ENCODE results near the gene LPGAT1.

DNA sequence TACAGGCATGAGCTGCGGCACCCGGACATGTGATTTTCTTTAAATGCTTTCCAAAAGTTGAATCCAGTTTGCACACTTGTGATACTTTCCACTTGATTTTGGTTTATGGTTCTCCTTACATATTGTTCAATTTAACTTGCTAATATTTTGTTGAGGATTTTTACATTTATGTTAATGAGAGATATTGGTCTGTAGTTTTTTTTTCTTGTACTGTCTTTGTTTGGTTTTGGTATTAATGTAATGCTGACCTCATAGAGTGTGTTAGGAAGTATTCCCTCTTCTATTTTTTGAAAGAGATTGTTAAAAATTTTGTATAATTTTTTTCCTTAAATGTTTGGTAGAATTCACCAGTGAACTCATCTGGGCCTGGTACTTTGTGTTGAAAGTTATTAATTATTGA lies 34.6 kb upstream of the LPGAT1 start:
- TF ChIP-seq, protein P1, sequence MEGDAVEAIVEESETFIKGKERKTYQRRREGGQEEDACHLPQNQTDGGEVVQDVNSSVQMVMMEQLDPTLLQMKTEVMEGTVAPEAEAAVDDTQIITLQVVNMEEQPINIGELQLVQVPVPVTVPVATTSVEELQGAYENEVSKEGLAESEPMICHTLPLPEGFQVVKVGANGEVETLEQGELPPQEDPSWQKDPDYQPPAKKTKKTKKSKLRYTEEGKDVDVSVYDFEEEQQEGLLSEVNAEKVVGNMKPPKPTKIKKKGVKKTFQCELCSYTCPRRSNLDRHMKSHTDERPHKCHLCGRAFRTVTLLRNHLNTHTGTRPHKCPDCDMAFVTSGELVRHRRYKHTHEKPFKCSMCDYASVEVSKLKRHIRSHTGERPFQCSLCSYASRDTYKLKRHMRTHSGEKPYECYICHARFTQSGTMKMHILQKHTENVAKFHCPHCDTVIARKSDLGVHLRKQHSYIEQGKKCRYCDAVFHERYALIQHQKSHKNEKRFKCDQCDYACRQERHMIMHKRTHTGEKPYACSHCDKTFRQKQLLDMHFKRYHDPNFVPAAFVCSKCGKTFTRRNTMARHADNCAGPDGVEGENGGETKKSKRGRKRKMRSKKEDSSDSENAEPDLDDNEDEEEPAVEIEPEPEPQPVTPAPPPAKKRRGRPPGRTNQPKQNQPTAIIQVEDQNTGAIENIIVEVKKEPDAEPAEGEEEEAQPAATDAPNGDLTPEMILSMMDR (IDR thresholded peaks at IDR 0.05; ENCODE audit: insufficient read depth, low read length) = no peak
- no peak for TF ChIP-seq POLR2AphosphoS5 (IDR thresholded peaks at IDR 0.05; ENCODE audit: low read depth)

Measured in HL-60 (cell line).